Measurements from ENCODE around the gene KIN. TPM values are rescaled to one million over a fixed set of nuclear protein-coding genes. Genes with fewer than 3 reads are reported as not detected.
"Not testable (repeated sequence)": the region's sequence is repeated elsewhere in the genome, so short reads cannot be mapped to it uniquely, and the experiment has no call there.

Gene KIN
- total and polyA plus RNA-seq, 12 donors = 5.4 to 13.3 (median 7.2) TPM

- Histone ChIP-seq H3K27ac (peak overlapping the region in 9 of 10 donors; percentile 82 to 98 (median 95)), H3K9me3 (no peaks in the 10 kb centered on the region), H3K36me3 (peaks cover 0 to 24% (median 0%) of the 10 kb centered on the region in 9 donors), H3K4me1 (peaks cover 0 to 77% (median 66%) of the 10 kb centered on the region in 9 donors), H3K27me3 (no peaks in the 10 kb centered on the region), H3K4me3 (peak overlapping the region in 9 of 10 donors; percentile 63 to 97 (median 93))
- no peak for TF ChIP-seq CTCF (IDR thresholded peaks at IDR 0.05)
- peak in 4 of 8 donors; percentile 35 to 64 (median 56) for ATAC-seq
- intact Hi-C loops (cut with DNase I) = no loop called here
- peak; percentile 30 to 66 for DNase-seq
- 27 to 34% methylated on average over 3 of the region's 3 CpGs for WGBS, 2 donors
Measured at GRCh38 chr10:7789390-7789789, 1.6 kb upstream of the KIN start.

- H3K4me3 ChIP-seq = peak overlapping the region; percentile 63 to 97 (median 92)
- H3K36me3 ChIP-seq = peaks cover 0 to 27% (median 0%) of the 10 kb centered on the region in 9 donors
- no peak for DNase-seq
- 1 to 3% methylated on average over 25 of the region's 25 CpGs for WGBS, 2 donors
- no peaks in the 10 kb centered on the region for H3K27me3 ChIP-seq
- H3K9me3 ChIP-seq = no peaks in the 10 kb centered on the region
- ATAC-seq = peak in 4 of 8 donors; percentile 2 to 33 (median 6)
- H3K27ac ChIP-seq = peak overlapping the region; percentile 82 to 98 (median 95)
- H3K4me1 ChIP-seq = peaks cover 0 to 73% (median 61%) of the 10 kb centered on the region in 9 donors
- no peak for TF ChIP-seq CTCF (IDR thresholded peaks at IDR 0.05)
- intact Hi-C loops (cut with DNase I) = loop anchor here in 1 of 10 donors (1.0 kb wide), 1 partner anchor 30 kb away; the partner anchor contains the start of gene TAF3
Measured at GRCh38 chr10:7788639-7789286, 970 bp upstream of the KIN start.

GRCh38 chr10:7787150-7787856 is 490 bp downstream of the KIN start:
- peak in 6 of 8 donors; percentile 13 to 57 (median 18) for ATAC-seq
- TF ChIP-seq CTCF (IDR thresholded peaks at IDR 0.05) = no peak
- intact Hi-C loops (cut with DNase I) = no loop called here
- Histone ChIP-seq H3K9me3 (no peaks in the 10 kb centered on the region), H3K4me1 (peaks cover 0 to 66% (median 54%) of the 10 kb centered on the region in 9 donors), H3K27me3 (no peaks in the 10 kb centered on the region), H3K36me3 (peaks cover 0 to 23% (median 0%) of the 10 kb centered on the region in 9 donors), H3K27ac (peak overlapping the region; percentile 17 to 98 (median 94)), H3K4me3 (peak overlapping the region; percentile 63 to 97 (median 92))
- WGBS, 2 donors = 3% methylated on average over 25 to 26 of the region's 26 CpGs
- no peak for DNase-seq

- intact Hi-C loops (cut with DNase I) = no loop called here
Measured at GRCh38 chr10:7786430-7786829, 1.4 kb downstream of the KIN start.

GRCh38 chr10:7782194-7782593 is 5.6 kb downstream of the KIN start:
- Histone ChIP-seq H3K27ac (peak overlapping the region in 5 of 10 donors; percentile 23 to 61 (median 48)), H3K36me3 (peaks cover 0 to 59% (median 26%) of the 10 kb centered on the region in 9 donors), H3K4me1 (peaks cover 0 to 34% (median 17%) of the 10 kb centered on the region in 9 donors)
- ATAC-seq = peak in 5 of 8 donors; percentile 44 to 79 (median 58)
- H3K9me3 ChIP-seq; H3K4me3 ChIP-seq; intact Hi-C loops (cut with DNase I); DNase-seq; H3K27me3 ChIP-seq: not testable (repeated sequence)
- WGBS, 2 donors = 68 to 81% methylated on average over 6 of the region's 6 CpGs

More at GRCh38 chr10:7786430-7786829, 1.4 kb downstream of the KIN start:
- 79 to 81% methylated on average over 3 of the region's 3 CpGs for WGBS, 2 donors
- peaks cover 0 to 60% (median 46%) of the 10 kb centered on the region in 9 donors for H3K4me1 ChIP-seq
- no peaks in the 10 kb centered on the region for H3K9me3 ChIP-seq
- peak overlapping the region in 7 of 10 donors; percentile 81 to 97 (median 95) for H3K4me3 ChIP-seq
- peaks cover 0 to 24% (median 3%) of the 10 kb centered on the region in 9 donors for H3K36me3 ChIP-seq
- no peak for TF ChIP-seq CTCF (IDR thresholded peaks at IDR 0.05)
- ATAC-seq = no peak
- DNase-seq = no peak
- no peak overlapping the region for H3K27ac ChIP-seq
- H3K27me3 ChIP-seq = no peaks in the 10 kb centered on the region

All from heart right ventricle (tissue), 16 donors.